ENCODE results near the gene DGKK.

DNA sequence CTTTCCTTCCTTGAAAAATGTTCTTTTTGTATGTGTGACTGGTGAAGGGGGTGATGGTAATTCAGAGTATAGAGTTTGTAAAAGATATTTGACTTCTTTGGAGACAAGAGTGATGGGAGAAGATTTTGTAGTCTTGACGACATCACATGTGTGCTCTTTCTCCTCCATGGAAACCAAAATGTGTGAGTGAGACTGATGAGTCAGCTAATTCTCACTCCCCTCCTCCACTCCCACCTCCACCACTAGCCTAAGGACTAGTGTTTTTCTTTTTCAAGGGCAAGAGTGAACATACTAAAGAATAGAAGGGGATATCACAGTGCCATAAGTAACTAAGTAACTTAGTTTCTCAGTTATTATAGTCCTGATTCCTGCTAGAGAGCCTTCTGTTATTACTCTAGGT lies 14.0 kb upstream of the DGKK start:
- TF ChIP-seq, protein P1, sequence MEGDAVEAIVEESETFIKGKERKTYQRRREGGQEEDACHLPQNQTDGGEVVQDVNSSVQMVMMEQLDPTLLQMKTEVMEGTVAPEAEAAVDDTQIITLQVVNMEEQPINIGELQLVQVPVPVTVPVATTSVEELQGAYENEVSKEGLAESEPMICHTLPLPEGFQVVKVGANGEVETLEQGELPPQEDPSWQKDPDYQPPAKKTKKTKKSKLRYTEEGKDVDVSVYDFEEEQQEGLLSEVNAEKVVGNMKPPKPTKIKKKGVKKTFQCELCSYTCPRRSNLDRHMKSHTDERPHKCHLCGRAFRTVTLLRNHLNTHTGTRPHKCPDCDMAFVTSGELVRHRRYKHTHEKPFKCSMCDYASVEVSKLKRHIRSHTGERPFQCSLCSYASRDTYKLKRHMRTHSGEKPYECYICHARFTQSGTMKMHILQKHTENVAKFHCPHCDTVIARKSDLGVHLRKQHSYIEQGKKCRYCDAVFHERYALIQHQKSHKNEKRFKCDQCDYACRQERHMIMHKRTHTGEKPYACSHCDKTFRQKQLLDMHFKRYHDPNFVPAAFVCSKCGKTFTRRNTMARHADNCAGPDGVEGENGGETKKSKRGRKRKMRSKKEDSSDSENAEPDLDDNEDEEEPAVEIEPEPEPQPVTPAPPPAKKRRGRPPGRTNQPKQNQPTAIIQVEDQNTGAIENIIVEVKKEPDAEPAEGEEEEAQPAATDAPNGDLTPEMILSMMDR (IDR thresholded peaks at IDR 0.05; ENCODE audit: low read length), result no peak
- TF ChIP-seq EZH2 (IDR thresholded peaks at IDR 0.05; ENCODE audit: borderline replicate concordance, low read length), result no peak
